ENCODE measurements around the gene TARM1. TPM values are rescaled to one million over a fixed set of nuclear protein-coding genes. Genes with fewer than 3 reads are reported as not detected.

Gene TARM1
- not detected in 2 replicates for total RNA-seq (2014; rRNA removed; shearing (Covaris generic))
- not detected in 2 replicates for polyA plus RNA-seq (2015; cell fraction: cytosol; rRNA removed)
- not detected in 2 replicates for polyA plus RNA-seq (2015; cell fraction: nucleus; rRNA removed)

DNA sequence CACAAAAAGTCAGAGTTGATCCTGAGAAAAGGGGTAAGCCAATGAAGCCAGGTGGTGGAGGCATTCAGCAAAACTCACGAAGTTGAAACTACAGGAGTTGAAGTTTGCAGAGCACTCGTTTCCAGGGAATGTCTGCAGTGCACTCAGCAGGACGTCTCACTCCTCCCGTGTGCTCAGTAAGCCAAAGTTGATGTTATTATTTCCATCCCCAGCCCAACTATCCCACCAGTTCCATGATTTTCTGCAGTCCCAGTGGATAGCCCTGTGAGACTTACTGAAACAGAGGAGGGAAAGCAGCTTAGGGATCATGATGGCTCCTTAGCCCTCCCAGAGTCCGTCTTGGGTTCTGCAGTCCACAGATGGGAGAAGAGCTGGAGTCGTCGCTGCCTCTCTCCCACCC lies at the start of gene TARM1:
TARM1 (minus strand) TSS at position 334 of the 400 bp plus-strand sequence; CDS start at position 309, 25 bp downstream.
- DNase-seq (ENCODE audit: low read depth, low spot score): no peak
- in situ Hi-C loops (cut with HindIII; ENCODE audit: low pct_unique_long_range_greater_than_20kb, low sequenced_read_pairs): no loop called here

DNA sequence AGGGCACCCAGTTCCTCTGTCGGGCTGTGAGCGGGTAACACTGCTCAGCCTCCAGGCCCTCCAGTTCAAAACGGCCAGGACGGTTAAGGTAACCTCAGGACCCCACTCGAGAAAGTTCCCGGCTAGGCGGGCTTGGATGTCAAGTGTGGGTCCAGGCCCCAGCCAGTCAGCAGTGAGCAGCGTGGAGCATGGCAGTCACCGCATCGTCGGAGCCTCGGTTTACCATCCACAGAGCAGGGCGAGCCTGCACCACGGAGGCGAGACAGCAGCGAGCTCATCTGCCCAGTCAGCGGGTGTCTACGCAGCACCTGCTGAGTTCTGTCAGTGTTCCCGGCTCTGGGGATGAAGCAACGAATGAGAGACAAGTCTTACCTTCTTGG lies 48.4 kb upstream of the TARM1 start:
- in situ Hi-C loops (cut with HindIII; ENCODE audit: low pct_unique_long_range_greater_than_20kb, low sequenced_read_pairs): no loop called here
- DNase-seq (ENCODE audit: low read depth, low spot score): no peak

DNA sequence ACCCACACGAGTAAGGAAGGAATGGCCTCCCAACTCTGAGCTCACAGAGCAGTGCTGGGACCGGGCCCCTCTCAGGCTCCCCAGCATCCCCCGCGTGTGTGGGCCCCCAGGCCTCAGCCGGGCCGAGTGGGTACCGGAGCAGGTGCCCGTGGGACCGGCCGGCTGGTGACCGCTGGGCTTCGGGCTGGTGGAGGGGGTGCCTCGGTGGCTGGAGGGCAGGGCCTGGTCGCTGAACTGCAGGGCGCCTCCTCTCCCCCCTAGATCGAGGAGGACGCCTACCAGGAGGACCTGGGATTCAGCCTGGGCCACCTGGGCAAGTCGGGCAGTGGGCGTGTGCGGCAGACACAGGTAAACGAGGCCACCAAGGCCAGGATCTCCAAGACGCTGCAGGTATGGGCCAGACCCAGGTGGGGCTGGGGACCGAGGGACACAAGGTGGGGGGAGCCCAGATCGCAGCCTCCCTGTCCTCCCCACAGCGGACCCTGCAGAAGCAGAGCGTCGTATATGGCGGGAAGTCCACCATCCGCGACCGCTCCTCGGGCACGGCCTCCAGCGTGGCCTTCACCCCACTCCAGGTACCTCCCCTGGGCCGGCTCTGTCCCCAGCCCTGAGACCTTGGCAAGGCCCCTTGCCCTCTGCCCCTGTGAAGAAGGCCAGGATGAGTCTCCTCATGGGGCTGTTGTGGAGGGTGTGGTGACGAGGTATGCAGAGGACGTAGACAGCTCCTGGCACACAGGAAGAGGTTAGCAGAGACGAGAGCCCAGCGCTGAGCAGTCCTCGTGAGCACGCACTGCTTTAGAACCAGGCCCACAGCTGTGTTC lies 47.8 kb upstream of the TARM1 start:
- no peak for DNase-seq (ENCODE audit: low read depth, low spot score)
- in situ Hi-C loops (cut with HindIII; ENCODE audit: low pct_unique_long_range_greater_than_20kb, low sequenced_read_pairs): no loop called here

DNA sequence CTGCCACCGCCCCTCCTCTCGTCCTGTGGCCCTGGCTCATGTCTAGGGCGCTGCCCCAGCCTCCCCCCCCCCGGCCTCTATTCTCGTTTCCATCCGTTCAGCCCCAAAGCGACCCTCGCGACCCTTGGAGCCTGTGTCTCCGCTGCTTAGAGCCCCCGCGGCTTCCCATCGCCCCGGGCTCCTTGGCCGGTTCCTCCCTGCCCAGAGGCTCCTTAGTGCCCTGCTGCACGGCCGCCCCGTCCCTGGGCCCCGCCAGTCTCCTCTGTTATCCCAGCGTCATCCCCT lies 47.2 kb upstream of the TARM1 start:
- in situ Hi-C loops (cut with HindIII; ENCODE audit: low pct_unique_long_range_greater_than_20kb, low sequenced_read_pairs): no loop called here
- DNase-seq (ENCODE audit: low read depth, low spot score): no peak

DNA sequence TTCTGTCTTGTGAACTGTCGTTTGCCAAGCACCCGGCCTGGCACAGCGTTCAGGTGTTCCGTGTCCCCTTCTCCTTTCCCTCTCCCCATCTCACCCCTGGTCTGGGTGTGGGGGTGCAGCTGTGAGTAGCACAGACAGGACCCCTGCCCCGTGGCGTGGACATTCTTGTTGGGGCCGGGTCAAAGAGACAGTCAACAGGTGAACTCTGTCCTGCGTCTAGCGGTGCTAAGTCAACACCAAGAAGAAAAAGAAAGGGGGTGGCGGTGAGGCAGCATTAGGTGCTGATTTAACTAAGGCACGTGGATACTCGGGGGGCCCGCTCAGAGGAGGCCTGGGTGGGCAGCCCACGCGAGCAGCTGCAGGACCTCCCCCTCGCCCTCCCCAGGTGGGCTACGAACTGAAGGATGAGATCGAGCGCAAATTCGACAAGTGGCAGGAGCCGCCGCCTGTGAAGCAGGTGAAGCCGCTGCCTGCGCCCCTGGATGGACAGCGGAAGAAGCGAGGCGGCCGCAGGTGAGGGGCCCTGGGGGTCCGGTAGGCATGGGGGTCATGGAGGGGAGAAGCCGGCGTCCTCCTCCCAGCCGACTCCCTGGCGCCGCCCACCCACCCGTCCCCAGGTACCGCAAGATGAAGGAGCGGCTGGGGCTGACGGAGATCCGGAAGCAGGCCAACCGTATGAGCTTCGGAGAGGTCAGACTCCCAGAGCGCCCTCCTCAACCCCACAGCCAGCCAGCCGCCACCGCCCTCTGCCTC lies 46.7 kb upstream of the TARM1 start:
- in situ Hi-C loops (cut with HindIII; ENCODE audit: low pct_unique_long_range_greater_than_20kb, low sequenced_read_pairs): no loop called here
- DNase-seq (ENCODE audit: low read depth, low spot score): no peak

DNA sequence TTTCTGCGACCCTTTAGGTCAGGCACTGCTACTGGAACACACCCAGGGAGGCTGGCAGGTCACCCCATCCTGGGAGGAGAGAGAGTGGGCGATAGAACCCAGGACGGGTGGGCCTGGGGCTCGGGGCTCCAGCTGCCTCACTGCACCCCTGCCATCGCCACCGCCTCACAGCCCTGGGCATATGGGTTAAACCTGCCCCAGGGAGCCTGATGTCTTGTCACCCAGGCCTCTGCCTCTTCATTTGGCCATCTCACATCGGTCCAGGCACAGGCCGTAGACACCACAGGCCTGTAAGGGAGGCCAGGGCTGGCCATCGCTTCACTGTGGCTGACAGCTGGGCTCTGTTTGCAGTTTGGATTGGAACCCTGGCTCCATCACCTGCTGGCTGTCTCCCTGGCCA lies 44.5 kb upstream of the TARM1 start:
- no peak for DNase-seq (ENCODE audit: low read depth, low spot score)
- in situ Hi-C loops (cut with HindIII; ENCODE audit: low pct_unique_long_range_greater_than_20kb, low sequenced_read_pairs): no loop called here

DNA sequence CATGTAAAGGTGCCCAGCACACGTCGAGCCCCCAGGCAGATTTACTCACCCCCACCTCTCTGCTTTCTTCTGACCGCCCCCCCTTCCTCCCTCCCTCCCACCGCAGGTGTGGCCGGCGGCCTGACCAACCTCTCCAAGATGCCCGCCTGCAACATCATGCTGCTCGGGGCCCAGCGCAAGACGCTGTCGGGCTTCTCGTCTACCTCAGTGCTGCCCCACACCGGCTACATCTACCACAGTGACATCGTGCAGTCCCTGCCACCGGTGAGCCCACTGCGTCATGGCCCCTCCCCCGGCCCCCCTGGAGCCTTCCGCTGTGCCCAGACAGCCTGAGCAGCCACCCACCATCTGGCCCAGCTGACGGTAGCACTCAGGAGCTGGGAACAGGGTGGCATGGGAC lies 43.2 kb upstream of the TARM1 start:
- in situ Hi-C loops (cut with HindIII; ENCODE audit: low pct_unique_long_range_greater_than_20kb, low sequenced_read_pairs): no loop called here
- DNase-seq (ENCODE audit: low read depth, low spot score): no peak

DNA sequence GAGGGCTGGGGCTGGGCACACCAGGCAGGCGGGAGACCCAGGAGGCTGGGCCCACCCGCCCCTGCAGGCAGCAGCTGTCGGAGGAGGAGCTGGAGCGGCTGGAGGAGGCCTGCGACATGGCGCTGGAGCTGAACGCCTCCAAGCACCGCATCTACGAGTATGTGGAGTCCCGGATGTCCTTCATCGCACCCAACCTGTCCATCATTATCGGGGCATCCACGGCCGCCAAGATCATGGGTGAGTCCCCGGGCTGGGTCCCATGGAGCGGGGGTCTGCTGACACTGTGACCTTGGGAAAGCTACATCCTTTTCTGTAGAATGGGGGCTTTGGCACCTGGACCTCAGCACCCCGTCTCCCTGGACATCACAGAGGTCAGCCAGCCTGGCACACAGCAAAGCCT lies 42.5 kb upstream of the TARM1 start:
- DNase-seq (ENCODE audit: low read depth, low spot score): no peak
- in situ Hi-C loops (cut with HindIII; ENCODE audit: low pct_unique_long_range_greater_than_20kb, low sequenced_read_pairs): no loop called here

DNA sequence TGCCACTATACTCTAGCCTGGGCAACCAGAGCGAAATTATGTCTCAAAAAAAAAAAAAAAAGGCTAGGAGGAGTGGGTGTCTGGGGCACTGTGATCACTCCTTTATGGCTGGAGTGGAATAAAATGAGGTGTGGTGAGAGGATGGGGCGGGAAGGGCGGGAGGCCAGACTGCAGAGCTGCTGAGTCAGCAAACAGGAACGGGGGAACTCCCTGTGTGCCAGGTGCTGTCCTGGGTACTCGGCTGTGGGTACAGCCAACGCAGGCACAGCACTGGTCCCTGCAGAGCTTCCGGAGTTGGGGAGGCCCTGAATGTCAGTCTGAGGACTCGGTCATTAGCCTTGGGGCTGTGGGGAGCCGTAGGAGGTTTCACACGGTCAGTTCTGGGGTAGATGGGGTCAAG lies 40.1 kb upstream of the TARM1 start:
- in situ Hi-C loops (cut with HindIII; ENCODE audit: low pct_unique_long_range_greater_than_20kb, low sequenced_read_pairs): no loop called here
- DNase-seq (ENCODE audit: low read depth, low spot score): no peak

DNA sequence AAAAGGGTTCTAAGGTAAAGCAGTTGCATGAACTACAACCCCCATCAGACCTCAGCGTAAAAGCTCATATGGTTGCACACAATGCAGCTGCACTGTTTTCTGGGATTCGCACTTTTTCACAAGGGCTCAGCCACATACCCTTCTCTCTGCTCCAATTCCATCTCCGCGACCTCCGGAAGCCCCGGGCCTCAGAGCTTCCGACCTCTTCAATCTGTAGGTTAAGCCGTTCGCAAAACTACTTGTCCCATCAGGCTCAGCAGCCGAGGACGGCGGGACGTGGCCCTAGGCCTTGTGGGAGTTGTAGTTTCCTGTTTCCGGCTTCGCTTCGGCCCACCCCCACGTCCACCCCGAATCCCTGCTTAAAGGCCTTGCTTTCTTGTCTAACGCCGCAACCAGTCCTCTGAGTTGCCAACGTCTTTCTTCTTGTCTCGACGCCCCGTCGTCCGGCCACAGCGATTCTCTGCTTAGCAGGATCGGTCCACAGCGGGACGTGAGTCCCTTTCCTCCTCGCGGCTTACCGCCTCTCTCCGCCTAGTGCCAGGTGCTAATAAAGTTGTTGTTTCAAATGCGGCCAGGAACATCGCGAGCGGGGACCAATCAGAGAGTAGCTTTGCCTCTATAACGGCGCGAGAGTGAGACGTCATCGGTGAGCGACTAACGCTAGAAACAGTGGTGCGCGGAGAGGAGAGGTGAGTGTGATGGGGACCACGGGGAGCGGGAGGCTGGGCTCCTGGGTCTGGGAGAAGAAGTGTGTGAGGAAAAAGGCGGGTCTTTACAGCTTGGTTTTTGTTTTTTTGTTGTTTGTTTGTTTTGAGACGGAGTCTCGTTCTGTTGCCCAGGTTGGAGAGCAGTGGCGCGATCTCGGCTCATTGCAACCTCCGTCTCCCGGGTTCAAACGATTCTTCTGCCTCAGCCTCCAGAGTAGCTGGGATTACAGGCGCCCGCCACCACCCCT lies 34.2 kb upstream of the TARM1 start, which contains the start of the genes PRPF31 and TFPT:
PRPF31 (plus strand) TSS at position 646 of the 955 bp plus-strand sequence. CDS start 2,525 bp downstream, outside the sequence.
TFPT (minus strand) TSS at position 549 of the 955 bp plus-strand sequence; CDS start at position 161, 388 bp downstream.
- DNase-seq (ENCODE audit: low read depth, low spot score): peak; percentile 98
- in situ Hi-C loops (cut with HindIII; ENCODE audit: low pct_unique_long_range_greater_than_20kb, low sequenced_read_pairs): no loop called here

DNA sequence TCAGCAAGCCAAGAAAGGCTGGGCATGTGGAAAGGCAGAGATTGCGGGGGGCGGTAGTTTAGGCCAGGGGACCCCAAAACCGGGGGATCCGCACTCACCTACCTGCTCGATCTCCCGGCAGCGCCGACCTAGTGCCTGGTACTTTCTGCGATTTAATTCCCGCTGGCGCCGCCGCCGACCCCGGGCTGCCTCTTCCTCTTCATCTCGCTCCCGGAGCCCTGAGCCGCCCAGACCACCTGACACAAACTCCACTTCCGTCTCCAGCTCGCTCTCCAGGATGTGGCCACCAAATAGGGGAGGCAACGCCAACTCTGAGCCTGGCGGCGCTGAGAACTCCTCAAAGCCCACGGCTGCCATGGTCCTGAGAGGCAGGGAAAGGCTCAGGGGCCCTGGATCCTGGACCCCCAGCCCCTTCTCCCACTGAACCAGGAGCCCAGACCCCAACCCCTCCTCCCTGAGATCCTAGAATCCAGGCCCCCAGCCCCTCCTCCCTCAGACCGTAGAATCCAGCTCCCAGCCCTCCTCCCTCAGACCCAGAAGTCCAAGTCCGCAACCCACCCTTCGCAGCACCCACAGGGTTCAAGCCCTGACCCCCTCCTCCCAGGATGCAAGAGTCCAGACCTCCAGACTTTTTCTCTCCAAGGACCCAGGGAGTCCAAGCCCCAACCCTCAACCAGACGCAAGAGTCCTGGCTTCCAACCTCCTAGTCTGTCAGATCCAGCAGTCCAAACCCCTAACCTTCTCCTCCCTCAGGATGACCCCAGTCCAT lies 33.4 kb upstream of the TARM1 start:
- DNase-seq (ENCODE audit: low read depth, low spot score): peak; percentile 56
- in situ Hi-C loops (cut with HindIII; ENCODE audit: low pct_unique_long_range_greater_than_20kb, low sequenced_read_pairs): no loop called here

DNA sequence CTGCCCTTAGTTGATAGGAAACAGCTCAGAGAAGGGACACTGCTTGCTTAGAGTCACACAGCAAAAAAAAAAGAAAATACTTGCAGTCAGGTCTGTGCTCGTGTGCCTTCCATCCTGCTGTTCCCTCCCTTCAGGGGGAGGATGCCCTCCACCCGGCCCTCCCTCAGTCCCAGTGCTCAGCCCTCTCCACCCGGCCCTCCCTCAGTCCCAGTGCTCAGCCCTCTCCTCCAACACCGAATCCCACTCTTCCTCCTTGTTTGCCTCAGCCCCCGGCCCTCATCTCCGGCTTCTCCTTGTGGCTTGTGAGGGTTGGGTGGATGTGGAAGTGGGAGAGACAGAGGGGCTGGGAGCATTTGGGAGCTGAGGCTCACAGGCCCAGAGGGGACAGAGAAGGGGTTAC lies 28.5 kb upstream of the TARM1 start:
- DNase-seq (ENCODE audit: low read depth, low spot score): no peak
- in situ Hi-C loops (cut with HindIII; ENCODE audit: low pct_unique_long_range_greater_than_20kb, low sequenced_read_pairs): no loop called here

DNA sequence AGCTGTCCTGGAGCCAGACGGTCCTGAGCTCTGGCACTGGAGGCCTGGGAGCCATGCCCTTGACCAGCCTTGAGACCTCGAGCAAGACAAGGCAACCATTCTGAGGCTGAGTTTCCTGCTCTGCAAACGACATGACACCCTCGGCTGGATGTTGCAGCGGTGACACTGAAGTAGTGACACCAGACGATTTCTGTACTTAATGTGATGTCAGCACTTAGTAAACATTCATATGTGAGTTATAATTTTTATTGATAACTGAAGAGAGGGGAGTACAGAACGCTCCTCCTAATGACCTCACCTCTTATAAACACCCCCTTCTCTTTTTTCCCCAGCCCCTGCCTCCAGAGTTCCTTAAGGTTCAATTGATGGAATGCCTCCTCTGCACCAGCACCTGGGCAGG lies 27.3 kb upstream of the TARM1 start:
- in situ Hi-C loops (cut with HindIII; ENCODE audit: low pct_unique_long_range_greater_than_20kb, low sequenced_read_pairs): no loop called here

DNA sequence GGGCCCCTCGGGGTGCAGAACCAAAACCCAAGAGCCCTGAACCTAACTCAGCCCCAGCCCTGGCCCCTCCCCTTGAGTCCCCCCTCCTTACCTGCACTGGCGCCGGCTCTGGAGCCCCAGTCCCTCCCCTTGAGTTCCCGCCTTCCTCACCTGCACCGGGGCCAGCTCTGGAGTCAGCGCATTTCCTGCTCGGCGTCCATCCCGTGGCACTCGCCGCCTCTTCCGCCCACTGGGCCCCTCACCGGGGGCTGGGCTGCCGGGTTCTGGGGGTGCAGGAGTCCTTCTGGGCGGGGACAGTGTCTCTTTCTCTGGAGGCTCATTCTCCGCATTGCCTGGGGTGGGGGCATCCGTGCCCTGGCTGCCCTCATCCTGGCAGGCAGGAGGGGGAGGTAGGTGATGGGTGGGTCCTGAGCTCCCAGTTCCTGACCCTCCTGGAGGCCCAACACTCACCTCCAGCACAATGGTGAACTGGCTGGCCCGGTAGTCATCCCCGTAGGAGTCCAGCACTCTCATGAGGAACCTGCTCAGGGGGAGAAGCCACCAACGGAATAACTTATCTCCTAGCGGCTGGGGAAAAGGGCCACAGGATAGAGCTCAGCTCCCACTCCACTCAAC lies 26.8 kb upstream of the TARM1 start:
- no peak for DNase-seq (ENCODE audit: low read depth, low spot score)
- in situ Hi-C loops (cut with HindIII; ENCODE audit: low pct_unique_long_range_greater_than_20kb, low sequenced_read_pairs): no loop called here

More for the DNA sequence above, 27.3 kb upstream of the TARM1 start:
- DNase-seq (ENCODE audit: low read depth, low spot score): no peak

DNA sequence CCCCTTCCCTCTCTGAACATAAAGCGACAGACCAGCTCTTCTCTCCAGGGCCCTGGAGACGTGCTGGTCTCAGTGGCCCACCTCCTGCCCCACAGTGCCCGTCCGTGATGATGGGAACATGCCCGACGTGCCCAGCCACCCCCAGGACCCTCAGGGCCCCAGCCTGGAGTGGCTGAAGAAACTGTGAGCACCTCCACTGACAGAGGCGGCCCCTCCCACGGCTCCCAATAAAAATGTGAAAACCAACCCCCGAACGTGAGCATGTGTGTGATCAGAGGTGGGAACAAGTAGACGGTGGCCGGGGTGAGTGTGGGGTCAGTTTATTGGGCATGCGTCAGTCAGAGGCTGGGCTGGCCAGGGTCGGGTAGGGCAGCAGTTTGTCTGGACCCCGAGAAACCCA lies 25.6 kb upstream of the TARM1 start:
- in situ Hi-C loops (cut with HindIII; ENCODE audit: low pct_unique_long_range_greater_than_20kb, low sequenced_read_pairs): no loop called here
- no peak for DNase-seq (ENCODE audit: low read depth, low spot score)

DNA sequence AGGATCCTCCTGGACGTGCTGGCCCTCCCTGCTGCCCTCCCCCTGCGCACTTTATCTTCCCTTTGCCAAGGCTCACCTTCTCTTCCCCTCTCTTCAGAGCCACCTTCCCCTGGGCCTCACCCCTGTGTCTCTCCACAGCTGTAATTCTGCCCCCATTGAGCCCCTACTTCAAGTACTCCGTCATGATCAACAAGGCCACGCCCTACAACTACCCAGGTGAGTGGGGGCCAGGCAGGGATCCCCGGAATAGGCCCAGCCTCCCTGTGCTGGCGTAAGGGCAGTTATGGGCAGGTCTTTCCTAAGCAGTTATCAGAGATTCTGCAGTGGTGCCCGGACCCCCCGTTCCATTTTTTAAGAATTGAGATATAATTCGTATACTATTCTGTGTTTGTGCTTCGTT lies 24.6 kb upstream of the TARM1 start:
- DNase-seq (ENCODE audit: low read depth, low spot score): no peak

More for the DNA sequence above, 24.6 kb upstream of the TARM1 start:
- in situ Hi-C loops (cut with HindIII; ENCODE audit: low pct_unique_long_range_greater_than_20kb, low sequenced_read_pairs): no loop called here
